Measurements from ENCODE around the gene SLTM.
"Not testable (repeated sequence)": the region's sequence is repeated elsewhere in the genome, so short reads cannot be mapped to it uniquely, and the experiment has no call there.

SLTM gene

GRCh38 chr15:58856086-58856485, 77.4 kb downstream of the SLTM start:
- no peak for TF ChIP-seq CTCF (IDR thresholded peaks at IDR 0.05)
- TF ChIP-seq ZFX (IDR thresholded peaks at IDR 0.05; ENCODE audit: borderline replicate concordance), result no peak
- peak overlapping the region; percentile 33; the same call in 1 of the 2 replicates for H3K27ac ChIP-seq

DNA sequence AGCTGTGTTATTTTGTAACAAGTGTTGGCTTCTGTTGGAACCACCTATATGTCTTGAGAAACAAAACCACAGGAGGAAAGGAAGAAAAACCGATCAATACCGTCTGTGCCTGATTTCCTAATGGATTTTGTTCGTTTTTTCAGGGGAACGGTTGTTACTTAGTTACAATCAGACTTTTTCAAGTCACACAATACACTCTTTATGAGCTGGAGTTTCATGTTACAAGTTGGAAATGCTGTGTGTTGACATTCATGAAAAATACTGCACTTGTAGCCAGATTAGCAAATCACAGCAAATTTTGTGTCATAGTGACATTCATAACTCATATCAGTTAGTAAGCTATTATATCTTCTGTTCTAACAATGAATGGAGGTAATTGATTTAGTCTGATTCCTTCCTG, 78.9 kb downstream of the SLTM start:
- TF ChIP-seq ZFX (IDR thresholded peaks at IDR 0.05; ENCODE audit: borderline replicate concordance) (no peak), CTCF (IDR thresholded peaks at IDR 0.05) (no peak)
- no peak overlapping the region for H3K27ac ChIP-seq

DNA sequence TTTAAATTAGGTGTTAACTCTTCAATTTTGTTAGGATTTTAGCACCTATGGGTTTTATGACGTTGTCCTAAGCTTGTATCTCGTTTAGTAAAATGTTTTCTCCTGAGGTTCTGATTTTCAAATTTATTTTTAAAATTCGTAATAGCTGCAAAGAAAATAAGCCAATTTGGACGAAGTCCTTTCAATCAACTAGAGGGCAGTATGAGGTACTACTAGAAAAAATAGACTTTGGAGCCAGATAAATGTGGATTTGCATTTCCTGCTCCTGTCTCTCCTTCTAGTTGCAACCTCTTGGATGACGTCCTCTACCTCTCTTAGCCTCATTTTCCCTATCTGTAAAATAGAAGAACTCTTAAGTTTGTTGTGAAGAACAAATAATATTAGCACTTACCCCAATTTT, 81.1 kb downstream of the SLTM start:
- TF ChIP-seq CTCF (IDR thresholded peaks at IDR 0.05) (0 out of 2 replicates have a peak, but pooled peaks have one; percentile 13), ZFX (IDR thresholded peaks at IDR 0.05; ENCODE audit: borderline replicate concordance) (no peak)
- no peak overlapping the region for H3K27ac ChIP-seq

DNA sequence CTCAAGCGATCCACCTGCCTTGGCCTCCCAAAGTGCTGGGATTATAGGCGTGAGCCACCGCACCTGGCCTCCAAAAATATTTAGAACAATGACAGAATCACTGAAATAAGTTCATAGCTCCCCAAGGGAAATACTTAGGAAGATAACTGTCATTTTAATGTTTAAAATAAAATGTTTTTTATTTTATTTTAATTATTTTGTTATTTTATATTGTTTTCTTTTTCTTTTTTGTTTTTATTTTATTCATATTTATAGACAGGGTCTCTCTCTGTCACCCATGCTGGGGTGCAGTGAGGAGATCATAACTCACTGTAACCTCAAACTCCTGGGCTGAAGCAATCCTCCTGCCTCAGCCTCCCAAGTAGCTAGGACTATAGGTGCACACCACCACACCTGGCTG, 82.3 kb downstream of the SLTM start:
- H3K27ac ChIP-seq, result not testable (repeated sequence)

DNA sequence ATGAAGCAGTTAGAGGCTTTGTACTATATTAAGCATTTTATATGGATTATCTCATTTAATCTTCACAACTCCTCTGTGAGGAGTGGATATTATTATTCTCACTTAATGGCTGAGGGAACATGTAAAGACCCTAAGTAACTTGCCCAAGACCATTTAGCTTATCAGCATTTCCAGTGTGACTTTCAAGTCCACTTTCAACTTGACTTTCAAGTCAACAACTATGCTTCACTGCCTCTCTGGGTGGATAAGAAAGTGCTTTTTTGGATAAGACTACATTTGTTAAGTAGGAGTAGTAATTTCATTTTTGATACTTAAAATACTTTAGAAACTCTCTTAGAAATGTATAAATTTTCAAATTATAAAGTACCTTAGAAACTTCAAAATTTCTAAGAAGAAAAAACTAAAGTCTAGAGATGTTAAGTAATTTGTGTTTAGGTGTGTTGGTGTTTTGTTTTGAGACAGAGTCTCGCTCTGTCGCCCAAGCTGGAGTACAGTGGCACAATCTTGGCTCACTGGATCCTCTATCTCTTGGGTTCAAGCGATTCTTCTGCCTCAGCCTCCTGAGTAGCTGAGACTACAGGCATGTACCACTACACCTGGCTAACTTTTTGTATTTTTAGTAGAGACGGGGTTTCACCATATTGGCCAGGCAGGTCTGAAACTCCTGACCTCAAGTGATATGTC, 90.6 kb downstream of the SLTM start:
- TF ChIP-seq ZFX (IDR thresholded peaks at IDR 0.05; ENCODE audit: borderline replicate concordance) (no peak), CTCF (IDR thresholded peaks at IDR 0.05) (no peak)

GRCh38 chr15:58840048-58840447, 93.4 kb downstream of the SLTM start:
- H3K27ac ChIP-seq, result no peak overlapping the region
- TF ChIP-seq ZFX (IDR thresholded peaks at IDR 0.05; ENCODE audit: borderline replicate concordance) (no peak), CTCF (IDR thresholded peaks at IDR 0.05) (no peak)

More for the DNA sequence above, 90.6 kb downstream of the SLTM start:
- H3K27ac ChIP-seq, result no peak overlapping the region

DNA sequence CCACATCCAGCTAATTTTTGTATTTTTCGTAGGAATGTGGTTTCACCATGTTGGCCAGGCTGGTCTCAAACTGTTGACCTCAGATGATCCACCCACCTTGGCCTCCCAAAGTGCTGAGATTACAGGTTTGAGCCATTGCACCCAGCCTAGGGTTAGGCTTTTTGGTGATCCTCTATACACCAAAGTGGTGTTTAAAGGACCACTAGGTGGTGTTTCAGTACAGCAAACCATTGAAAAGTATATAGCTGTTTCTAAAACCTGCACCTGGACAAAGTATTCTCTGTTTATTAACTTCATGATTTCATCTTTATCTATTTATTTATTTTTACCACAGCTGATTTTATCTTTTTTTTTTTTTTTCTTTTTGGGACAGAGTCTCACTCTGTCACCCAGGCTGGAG, 94.0 kb downstream of the SLTM start:
- no peak for TF ChIP-seq ZFX (IDR thresholded peaks at IDR 0.05; ENCODE audit: borderline replicate concordance)
- peak; percentile 49 for TF ChIP-seq CTCF (IDR thresholded peaks at IDR 0.05)
- H3K27ac ChIP-seq, result no peak overlapping the region

- not testable (repeated sequence) for H3K27ac ChIP-seq
Observed at GRCh38 chr15:58833681-58834426, 99.6 kb downstream of the SLTM start.

All from 22Rv1 (cell line).